HG03066 (cell line): ENCODE data around the gene NME3.
"Not testable (repeated sequence)": the region's sequence is repeated elsewhere in the genome, so short reads cannot be mapped to it uniquely, and the experiment has no call there.

Experiments used
- ATAC-seq: cut with Tn5 transposase; IDR thresholded peaks from one replicate; pipeline ENCODE4 v1.9.1; 2021; ENCODE audit warnings: low read depth; ENCODE audit not compliant: unreplicated experiment

NME3 gene

GRCh38 chr16:1754204-1754603 lies 17.1 kb downstream of the NME3 start:
- ATAC-seq: no peak

- ATAC-seq: no peak
These were observed 18.5 kb downstream of the NME3 start for GRCh38 chr16:1752853-1753252.

- no peak for ATAC-seq
These were observed 19.4 kb downstream of the NME3 start for GRCh38 chr16:1751946-1752345.

GRCh38 chr16:1749152-1750117 lies 21.9 kb downstream of the NME3 start:
- ATAC-seq: no peak

- no peak for ATAC-seq
These were observed 23.4 kb downstream of the NME3 start for GRCh38 chr16:1747934-1748333.

GRCh38 chr16:1746693-1747195 lies 24.6 kb downstream of the NME3 start:
- ATAC-seq: no peak

- no peak for ATAC-seq
These were observed 25.2 kb downstream of the NME3 start for GRCh38 chr16:1745900-1746692.

- ATAC-seq: no peak
These were observed 26.0 kb downstream of the NME3 start for GRCh38 chr16:1745181-1745899.

- ATAC-seq: no peak
These were observed 27.0 kb downstream of the NME3 start for GRCh38 chr16:1744338-1744840.

GRCh38 chr16:1743376-1744337 lies 27.7 kb downstream of the NME3 start:
- no peak for ATAC-seq

- ATAC-seq: no peak
These were observed 29.7 kb downstream of the NME3 start for GRCh38 chr16:1741553-1742165.

GRCh38 chr16:1740781-1741490 lies 30.4 kb downstream of the NME3 start:
- ATAC-seq: no peak

GRCh38 chr16:1740234-1740633 lies 31.1 kb downstream of the NME3 start:
- no peak for ATAC-seq

GRCh38 chr16:1734816-1735215 lies 36.5 kb downstream of the NME3 start:
- ATAC-seq: no peak

GRCh38 chr16:1734123-1734522 lies 37.2 kb downstream of the NME3 start:
- ATAC-seq: no peak

GRCh38 chr16:1732551-1732987 lies 38.8 kb downstream of the NME3 start:
- ATAC-seq: not testable (repeated sequence)

GRCh38 chr16:1732071-1732470 lies 39.3 kb downstream of the NME3 start:
- no peak for ATAC-seq

- no peak for ATAC-seq
These were observed 39.7 kb downstream of the NME3 start for GRCh38 chr16:1731603-1732002.
